Dendritic cell treated with granulocyte-macrophage colony-stimulating factor and Interleukin-4, amounts not matched to agents 40 ng/mL and 50 ng/mL, for 4 days (primary cell): ENCODE results near the gene ZNF516.

Experiments
- H3K27ac Mint-ChIP-seq: one replicate; pipeline ENCODE4 v1.8.0; 2022; ENCODE audit warnings: mild to moderate bottlenecking, mixed read lengths
- H3K27me3 Mint-ChIP-seq: one replicate; pipeline ENCODE4 v1.8.0; 2022; ENCODE audit warnings: mild to moderate bottlenecking, mixed read lengths
- H3K36me3 Mint-ChIP-seq: one replicate; pipeline ENCODE4 v1.8.0; 2022; ENCODE audit warnings: low read depth, mixed read lengths
- H3K4me1 Mint-ChIP-seq: one replicate; pipeline ENCODE4 v1.8.0; 2022; ENCODE audit warnings: low read depth, mixed read lengths
- H3K4me3 Mint-ChIP-seq: one replicate; pipeline ENCODE4 v1.8.0; 2022; ENCODE audit warnings: mild to moderate bottlenecking, moderate library complexity, mixed read lengths
- H3K9me3 Mint-ChIP-seq: one replicate; pipeline ENCODE4 v1.8.0; 2022; ENCODE audit warnings: mixed read lengths
- intact Hi-C: fragments of 100-400 bp; cut with micrococcal nuclease; formaldehyde crosslinking; loops from one replicate; pipeline ENCODE4 v1.15.0; 2022

The ZNF516 gene

GRCh38 chr18:76456823-76457222 lies 38.2 kb downstream of the ZNF516 start:
- peaks cover 89% of the 10 kb centered on the region for H3K4me1 Mint-ChIP-seq

GRCh38 chr18:76456018-76456750 lies 38.9 kb downstream of the ZNF516 start:
- H3K27me3 Mint-ChIP-seq, result no peaks in the 10 kb centered on the region
- no peak overlapping the region for H3K4me3 Mint-ChIP-seq
- intact Hi-C loops, result no loop called here
- peaks cover 72% of the 10 kb centered on the region for H3K36me3 Mint-ChIP-seq
- H3K27ac Mint-ChIP-seq, result peak overlapping the region; percentile 39
- H3K4me1 Mint-ChIP-seq, result peaks cover 89% of the 10 kb centered on the region
- H3K9me3 Mint-ChIP-seq, result no peaks in the 10 kb centered on the region

More at GRCh38 chr18:76456823-76457222, 38.2 kb downstream of the ZNF516 start:
- Mint-ChIP-seq H3K4me3 (no peak overlapping the region), H3K9me3 (no peaks in the 10 kb centered on the region), H3K27me3 (no peaks in the 10 kb centered on the region), H3K36me3 (peaks cover 79% of the 10 kb centered on the region), H3K27ac (no peak overlapping the region)
- intact Hi-C loops, result no loop called here

- intact Hi-C loops, result no loop called here
- peaks cover 91% of the 10 kb centered on the region for H3K4me1 Mint-ChIP-seq
- H3K36me3 Mint-ChIP-seq, result peaks cover 62% of the 10 kb centered on the region
- no peaks in the 10 kb centered on the region for H3K9me3 Mint-ChIP-seq
- H3K27ac Mint-ChIP-seq, result no peak overlapping the region
- H3K4me3 Mint-ChIP-seq, result no peak overlapping the region
- H3K27me3 Mint-ChIP-seq, result no peaks in the 10 kb centered on the region
Observed at GRCh38 chr18:76455003-76455676, 39.9 kb downstream of the ZNF516 start.

- Mint-ChIP-seq H3K27ac (no peak overlapping the region), H3K27me3 (no peaks in the 10 kb centered on the region), H3K9me3 (no peaks in the 10 kb centered on the region), H3K4me3 (no peak overlapping the region), H3K4me1 (peaks cover 92% of the 10 kb centered on the region), H3K36me3 (peaks cover 60% of the 10 kb centered on the region)
- intact Hi-C loops, result no loop called here
Observed at GRCh38 chr18:76454418-76454817, 40.6 kb downstream of the ZNF516 start.

GRCh38 chr18:76453932-76454331 lies 41.1 kb downstream of the ZNF516 start:
- peaks cover 60% of the 10 kb centered on the region for H3K36me3 Mint-ChIP-seq
- no peak overlapping the region for H3K27ac Mint-ChIP-seq
- no peaks in the 10 kb centered on the region for H3K9me3 Mint-ChIP-seq
- H3K27me3 Mint-ChIP-seq, result no peaks in the 10 kb centered on the region
- no peak overlapping the region for H3K4me3 Mint-ChIP-seq
- intact Hi-C loops, result no loop called here
- peaks cover 92% of the 10 kb centered on the region for H3K4me1 Mint-ChIP-seq

- H3K27me3 Mint-ChIP-seq, result no peaks in the 10 kb centered on the region
- intact Hi-C loops, result no loop called here
- peaks cover 92% of the 10 kb centered on the region for H3K4me1 Mint-ChIP-seq
- H3K36me3 Mint-ChIP-seq, result peaks cover 57% of the 10 kb centered on the region
- no peak overlapping the region for H3K4me3 Mint-ChIP-seq
- no peak overlapping the region for H3K27ac Mint-ChIP-seq
- no peaks in the 10 kb centered on the region for H3K9me3 Mint-ChIP-seq
Observed at GRCh38 chr18:76453057-76453561, 41.9 kb downstream of the ZNF516 start.

GRCh38 chr18:76452357-76452756 lies 42.7 kb downstream of the ZNF516 start:
- Mint-ChIP-seq H3K27ac (peak overlapping the region; percentile 75), H3K36me3 (peaks cover 54% of the 10 kb centered on the region), H3K27me3 (no peaks in the 10 kb centered on the region), H3K4me3 (no peak overlapping the region), H3K4me1 (peaks cover 95% of the 10 kb centered on the region), H3K9me3 (no peaks in the 10 kb centered on the region)
- intact Hi-C loops, result no loop called here

GRCh38 chr18:76451396-76452331 lies 43.4 kb downstream of the ZNF516 start:
- Mint-ChIP-seq H3K4me1 (peaks cover 96% of the 10 kb centered on the region), H3K4me3 (peak overlapping the region; percentile 73), H3K27me3 (no peaks in the 10 kb centered on the region), H3K36me3 (peaks cover 54% of the 10 kb centered on the region), H3K9me3 (no peaks in the 10 kb centered on the region), H3K27ac (peak overlapping the region; percentile 75)
- intact Hi-C loops, result no loop called here

- Mint-ChIP-seq H3K27me3 (no peaks in the 10 kb centered on the region), H3K36me3 (peaks cover 54% of the 10 kb centered on the region), H3K4me3 (peak overlapping the region; percentile 73), H3K27ac (peak overlapping the region; percentile 75), H3K4me1 (peaks cover 98% of the 10 kb centered on the region), H3K9me3 (no peaks in the 10 kb centered on the region)
- intact Hi-C loops, result no loop called here
Observed at GRCh38 chr18:76450452-76451395, 44.3 kb downstream of the ZNF516 start.

- H3K27ac Mint-ChIP-seq, result peak overlapping the region; percentile 9
- H3K36me3 Mint-ChIP-seq, result peaks cover 56% of the 10 kb centered on the region
- H3K4me3 Mint-ChIP-seq, result no peak overlapping the region
- intact Hi-C loops, result no loop called here
- H3K4me1 Mint-ChIP-seq, result peaks cover 97% of the 10 kb centered on the region
- H3K9me3 Mint-ChIP-seq, result no peaks in the 10 kb centered on the region
- H3K27me3 Mint-ChIP-seq, result no peaks in the 10 kb centered on the region
Observed at GRCh38 chr18:76449111-76449453, 46.0 kb downstream of the ZNF516 start.

GRCh38 chr18:76448256-76449110 lies 46.6 kb downstream of the ZNF516 start:
- intact Hi-C loops, result no loop called here
- no peaks in the 10 kb centered on the region for H3K9me3 Mint-ChIP-seq
- H3K4me1 Mint-ChIP-seq, result peaks cover 91% of the 10 kb centered on the region
- H3K27me3 Mint-ChIP-seq, result no peaks in the 10 kb centered on the region
- no peak overlapping the region for H3K4me3 Mint-ChIP-seq
- H3K27ac Mint-ChIP-seq, result peak overlapping the region; percentile 9
- H3K36me3 Mint-ChIP-seq, result peaks cover 58% of the 10 kb centered on the region

- Mint-ChIP-seq H3K4me1 (peaks cover 80% of the 10 kb centered on the region), H3K4me3 (no peak overlapping the region)
- intact Hi-C loops, result no loop called here
Observed at GRCh38 chr18:76447258-76447890, 47.7 kb downstream of the ZNF516 start.

More at GRCh38 chr18:76447258-76447890, 47.7 kb downstream of the ZNF516 start:
- H3K27ac Mint-ChIP-seq, result peak overlapping the region; percentile 4
- no peaks in the 10 kb centered on the region for H3K9me3 Mint-ChIP-seq
- no peaks in the 10 kb centered on the region for H3K27me3 Mint-ChIP-seq
- peaks cover 69% of the 10 kb centered on the region for H3K36me3 Mint-ChIP-seq
